ENCODE measurements around the gene ANO6. TPM values are rescaled to one million over a fixed set of nuclear protein-coding genes. Genes with fewer than 3 reads are reported as not detected.
"Not testable (repeated sequence)": the region's sequence is repeated elsewhere in the genome, so short reads cannot be mapped to it uniquely, and the experiment has no call there.

Gene ANO6
- total and polyA plus RNA-seq, 2 donors (not counting 1 experiment from before 2014, with no cell fraction given): 6.6 to 19.5 TPM

DNA sequence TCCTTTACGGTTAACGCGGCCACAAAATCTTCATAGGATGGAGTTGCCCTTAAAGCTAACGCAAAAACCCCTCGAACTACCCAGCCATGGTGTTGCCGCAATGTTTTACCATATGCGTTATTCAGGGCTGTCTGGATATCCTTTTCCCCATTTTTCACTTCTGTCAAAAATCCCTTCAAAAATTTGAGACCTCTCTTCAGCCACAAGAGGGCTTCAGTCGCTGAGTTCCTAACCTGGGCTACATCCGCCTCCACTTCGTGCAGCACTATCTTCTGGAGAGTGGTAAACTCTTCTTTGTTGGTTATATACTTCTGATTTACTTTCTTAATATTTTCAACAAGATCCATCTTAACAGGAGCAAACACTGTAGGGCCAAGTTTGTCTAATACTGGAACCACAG lies 42.6 kb upstream of the ANO6 start:
- POLR2A ChIA-PET; H3K79me2 ChIP-seq (ENCODE audit: control insufficient read depth, insufficient read depth, low read length); H3K36me3 ChIP-seq (replicated peaks in 1 of 2; ENCODE audit: control extremely low read depth in 1 of 2, control insufficient read depth in 1 of 2, extremely low read depth in 1 of 2, insufficient read depth in 2 of 2, low read length in 1 of 2); H3K4me3 Mint-ChIP-seq; H4K20me1 ChIP-seq (ENCODE audit: control insufficient read depth, insufficient read depth, low read length, poor library complexity, severe bottlenecking); H3K27ac Mint-ChIP-seq; ATAC-seq (ENCODE audit: low read depth); H3K4me3 ChIP-seq (ENCODE audit: control extremely low read depth in 1 of 5, extremely low read depth in 1 of 5, insufficient read depth in 1 of 5, low read depth in 2 of 5, low read length in 4 of 5); H3K4me1 Mint-ChIP-seq; H3K9ac ChIP-seq (ENCODE audit: low read length); H2AFZ ChIP-seq (ENCODE audit: insufficient read depth, low read depth, low read length, poor library complexity, severe bottlenecking); H3K27ac ChIP-seq (ENCODE audit: low read length in 2 of 2); H3K27me3 ChIP-seq (replicated peaks in 1 of 4; ENCODE audit: control extremely low read depth in 1 of 4, control insufficient read depth in 3 of 4, insufficient read depth in 4 of 4, low read length in 3 of 4); intact Hi-C loops (cut with micrococcal nuclease); H3K4me1 ChIP-seq (ENCODE audit: control insufficient read depth in 2 of 2, insufficient read depth in 2 of 2, low read length in 2 of 2); H3K27me3 Mint-ChIP-seq; DNase-seq; H3K9me3 Mint-ChIP-seq (ENCODE audit: insufficient read depth); H3K4me2 ChIP-seq (replicated peaks; ENCODE audit: low read depth, low read length, poor library complexity, severe bottlenecking): not testable (repeated sequence)
- WGBS (ENCODE audit: insufficient coverage): 100% methylated on average over 7 of the region's 10 CpGs
- CTCF ChIA-PET: interaction anchor here (0.7 kb wide), 1 partner anchor 42 kb away, joined by 3 read pairs; the partner anchor contains the start of gene ANO6
- H3K9me3 ChIP-seq (ENCODE audit: control extremely low read depth in 1 of 3, control insufficient read depth in 2 of 3, insufficient read depth in 1 of 3, low read length in 2 of 3): peaks cover 8 to 16% (median 14%) of the 10 kb centered on the region in 3 donors

DNA sequence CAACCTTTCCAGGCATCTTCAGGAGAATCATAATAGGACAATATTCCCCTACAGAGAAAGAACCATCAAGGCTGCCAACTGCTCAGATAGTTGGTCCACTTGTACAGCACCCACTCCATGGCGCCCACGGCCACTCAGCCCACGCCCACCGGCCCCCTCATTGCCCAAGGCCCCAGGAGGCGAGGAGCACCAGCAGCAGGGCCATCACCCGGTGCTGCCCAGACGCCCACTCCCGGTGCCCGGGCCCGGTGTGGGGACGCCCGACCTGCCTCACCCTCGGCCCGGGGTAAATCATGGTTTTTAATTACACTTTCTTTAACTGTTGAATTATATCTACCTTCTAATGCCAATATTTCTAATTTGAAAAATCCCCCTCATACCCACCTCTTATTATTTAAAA lies 41.3 kb upstream of the ANO6 start:
- no peaks in the 10 kb centered on the region for H3K4me1 Mint-ChIP-seq
- Histone ChIP-seq H4K20me1 (ENCODE audit: control insufficient read depth, insufficient read depth, low read length, poor library complexity, severe bottlenecking) (no peaks in the 10 kb centered on the region), H2AFZ (ENCODE audit: insufficient read depth, low read depth, low read length, poor library complexity, severe bottlenecking) (no peak overlapping the region), H3K9ac (ENCODE audit: low read length) (no peak overlapping the region), H3K79me2 (ENCODE audit: control insufficient read depth, insufficient read depth, low read length) (no peaks in the 10 kb centered on the region), H3K4me1 (ENCODE audit: control insufficient read depth in 2 of 2, insufficient read depth in 2 of 2, low read length in 2 of 2) (no peaks in the 10 kb centered on the region), H3K4me3 (ENCODE audit: control extremely low read depth in 1 of 5, extremely low read depth in 1 of 5, insufficient read depth in 1 of 5, low read depth in 2 of 5, low read length in 4 of 5) (no peak overlapping the region), H3K4me2 (replicated peaks; ENCODE audit: low read depth, low read length, poor library complexity, severe bottlenecking) (no peak overlapping the region), H3K27ac (ENCODE audit: low read length in 2 of 2) (no peak overlapping the region), H3K27me3 (replicated peaks in 1 of 4; ENCODE audit: control extremely low read depth in 1 of 4, control insufficient read depth in 3 of 4, insufficient read depth in 4 of 4, low read length in 3 of 4) (no peaks in the 10 kb centered on the region), H3K9me3 (ENCODE audit: control extremely low read depth in 1 of 3, control insufficient read depth in 2 of 3, insufficient read depth in 1 of 3, low read length in 2 of 3) (peaks cover 10 to 26% (median 22%) of the 10 kb centered on the region in 3 donors), H3K36me3 (replicated peaks in 1 of 2; ENCODE audit: control extremely low read depth in 1 of 2, control insufficient read depth in 1 of 2, extremely low read depth in 1 of 2, insufficient read depth in 2 of 2, low read length in 1 of 2) (peaks cover 0 to 5% of the 10 kb centered on the region in 2 experiments)
- TF ChIP-seq EZH2 (IDR thresholded peaks at IDR 0.05; ENCODE audit: borderline replicate concordance, insufficient read depth, low read depth, low read length, poor library complexity, severe bottlenecking) (no peak), CTCF (IDR thresholded peaks at IDR 0.05) (no peak)
- no peak overlapping the region for H3K27ac Mint-ChIP-seq
- DNase-seq (no peak), ATAC-seq (ENCODE audit: low read depth) (no peak)
- peaks cover 12% of the 10 kb centered on the region for H3K9me3 Mint-ChIP-seq (ENCODE audit: insufficient read depth)
- POLR2A ChIA-PET: no interaction called here
- WGBS (ENCODE audit: insufficient coverage): 95% methylated on average over 6 of the region's 14 CpGs
- CTCF ChIA-PET: no interaction called here
- intact Hi-C loops (cut with micrococcal nuclease): no loop called here
- H3K4me3 Mint-ChIP-seq: no peak overlapping the region
- no peaks in the 10 kb centered on the region for H3K27me3 Mint-ChIP-seq

All from B cell (primary cell).